ENCODE data around the gene CIITA. TPM values are rescaled to one million over a fixed set of nuclear protein-coding genes. Genes with fewer than 3 reads are reported as not detected.
"Not testable (repeated sequence)": the region's sequence is repeated elsewhere in the genome, so short reads cannot be mapped to it uniquely, and the experiment has no call there.

CIITA gene
- total RNA-seq, 1 experiment from 2014 or later: not detected

DNA sequence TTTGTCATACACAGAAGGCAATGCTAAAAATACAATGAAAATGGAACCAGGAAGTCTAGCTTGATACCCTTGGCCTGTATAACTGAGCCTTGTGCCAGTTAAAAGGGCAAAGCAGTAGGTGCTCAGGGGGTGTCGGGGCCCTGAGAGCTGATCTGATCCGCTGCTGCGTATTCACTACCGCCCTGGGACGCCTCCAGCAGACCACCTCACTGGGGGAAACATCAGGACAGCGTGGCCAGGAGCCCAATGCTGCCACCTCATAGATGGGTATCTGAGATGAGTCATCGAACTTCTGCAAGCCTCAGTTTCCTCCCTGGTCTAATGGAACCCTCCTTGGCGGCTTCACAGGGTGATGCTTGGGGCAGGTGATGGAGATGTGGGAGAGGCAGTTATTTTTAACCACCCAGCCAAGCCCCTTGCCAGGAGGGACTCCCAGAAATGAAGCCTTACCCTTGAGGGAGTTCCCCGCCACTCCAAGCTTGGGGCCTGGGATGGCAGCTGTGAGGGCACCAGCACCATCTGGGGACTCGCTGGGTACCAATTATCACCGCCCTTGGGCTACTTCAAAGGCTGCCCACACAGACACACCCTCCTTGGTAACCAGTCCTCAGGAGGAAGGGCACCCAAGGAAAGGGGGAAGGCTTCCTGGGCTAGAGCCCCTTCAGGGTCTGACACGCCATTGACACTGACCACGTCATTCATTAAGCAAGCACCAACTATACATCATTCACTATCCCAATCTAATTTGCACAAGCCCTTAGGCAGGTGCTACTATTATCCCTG is 57.5 kb downstream of the CIITA start:
- DNase-seq (ENCODE audit: extremely low read depth, low read depth): no peak

DNA sequence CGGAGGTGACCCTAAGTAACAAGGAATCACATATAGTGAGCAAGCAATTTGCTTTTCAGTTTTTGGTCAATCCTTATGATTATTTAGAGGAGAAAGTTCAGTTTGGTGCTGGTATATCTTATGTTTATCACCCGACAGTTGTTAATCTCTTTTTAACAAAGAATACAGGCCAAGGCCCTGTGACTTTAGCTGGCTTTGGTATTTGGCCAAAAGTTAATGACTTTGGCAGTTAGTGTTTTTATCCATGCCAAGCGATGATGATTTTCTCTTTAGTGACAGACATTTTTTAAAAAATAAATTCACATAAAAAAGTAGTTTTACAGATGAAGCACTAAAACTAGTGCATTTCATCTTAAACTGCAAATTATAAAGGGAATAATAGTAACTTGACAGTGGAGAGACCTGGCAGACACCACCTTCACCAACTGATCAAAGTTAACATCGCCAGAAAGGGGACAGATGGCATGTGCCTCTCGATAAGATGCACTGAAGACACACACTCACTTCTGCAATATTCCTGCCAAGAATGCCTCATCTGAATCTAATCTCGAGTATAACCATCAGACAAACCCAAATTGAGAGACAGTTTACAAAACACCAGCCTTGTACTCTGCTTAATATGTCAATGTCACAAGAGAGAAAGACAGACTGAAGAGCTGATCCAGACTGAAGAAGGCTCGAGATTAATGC is 58.4 kb downstream of the CIITA start:
- no peak for DNase-seq (ENCODE audit: extremely low read depth, low read depth)

DNA sequence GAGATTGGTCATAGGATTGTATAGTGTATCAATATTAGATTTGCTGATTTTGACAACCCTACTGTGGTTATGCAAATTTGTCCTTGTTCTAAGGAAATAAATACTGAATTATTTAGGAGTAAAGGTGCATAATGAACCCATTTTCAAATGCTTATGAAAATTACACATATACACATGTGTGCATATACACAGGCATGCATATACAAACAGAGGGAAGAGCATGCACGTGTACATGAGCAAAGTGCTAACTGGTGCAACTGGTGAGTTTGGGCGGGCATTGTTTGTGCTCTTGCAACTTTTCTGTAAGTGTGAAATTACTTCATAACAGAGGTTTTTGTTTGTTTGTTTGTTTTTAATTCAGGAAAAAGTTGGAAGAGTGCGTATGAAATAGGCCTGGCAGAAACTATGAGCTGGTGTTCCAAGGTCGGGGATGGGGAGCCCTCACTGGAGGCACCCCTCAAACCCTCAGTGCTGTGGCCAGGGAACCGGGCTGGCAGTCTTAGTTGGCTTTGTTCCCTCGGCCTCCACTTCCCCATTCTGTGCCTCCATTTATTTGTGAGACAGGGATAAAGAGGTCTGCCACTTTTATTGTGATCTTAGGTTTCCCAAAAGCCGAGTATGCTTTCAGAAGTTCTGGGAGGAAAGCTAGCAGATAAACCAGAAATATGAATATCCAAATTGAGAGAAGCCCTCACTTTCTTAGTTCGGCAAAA is 59.4 kb downstream of the CIITA start:
- DNase-seq (ENCODE audit: extremely low read depth, low read depth): no peak

DNA sequence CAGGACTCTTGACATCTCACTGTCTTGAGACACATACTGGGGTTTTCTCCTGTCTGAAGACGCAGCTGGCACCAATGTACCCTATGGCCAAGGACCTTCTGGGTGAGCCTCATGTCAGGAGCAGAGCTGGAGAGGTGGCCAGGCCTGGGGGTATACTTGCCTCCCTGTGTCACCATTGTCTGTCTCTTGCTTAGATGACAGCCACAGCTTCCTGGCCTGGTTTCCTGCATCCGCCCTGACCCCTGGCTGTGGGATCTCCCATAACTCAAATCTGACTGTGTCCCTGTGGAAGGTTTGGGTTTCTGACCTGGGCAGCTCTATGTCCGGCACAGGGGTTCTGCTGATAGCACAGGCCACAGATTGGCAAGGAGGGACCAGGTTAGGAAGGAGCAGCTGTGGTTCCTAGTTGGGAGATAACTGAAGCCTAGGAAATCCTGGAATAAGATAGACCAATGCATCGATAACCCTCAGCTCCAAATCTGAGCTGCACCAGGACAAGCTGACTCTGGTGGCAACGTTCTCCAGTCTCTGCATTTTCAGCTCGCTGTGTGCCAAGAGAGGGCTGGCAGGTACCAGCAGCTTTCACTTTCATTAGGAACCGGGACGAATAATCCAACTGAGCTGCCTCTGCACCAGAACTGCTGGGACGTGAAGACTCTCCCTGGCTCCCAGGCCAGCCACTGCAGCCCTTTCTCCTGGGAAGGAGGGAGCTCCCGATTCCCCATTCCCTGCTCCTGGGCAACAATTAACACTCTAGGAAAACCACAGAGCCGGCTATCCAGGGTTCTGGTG is 60.3 kb downstream of the CIITA start:
- DNase-seq (ENCODE audit: extremely low read depth, low read depth): no peak

- DNase-seq (ENCODE audit: extremely low read depth, low read depth): no peak
Observed at GRCh38 chr16:10938321-10938720, 61.3 kb downstream of the CIITA start.

DNA sequence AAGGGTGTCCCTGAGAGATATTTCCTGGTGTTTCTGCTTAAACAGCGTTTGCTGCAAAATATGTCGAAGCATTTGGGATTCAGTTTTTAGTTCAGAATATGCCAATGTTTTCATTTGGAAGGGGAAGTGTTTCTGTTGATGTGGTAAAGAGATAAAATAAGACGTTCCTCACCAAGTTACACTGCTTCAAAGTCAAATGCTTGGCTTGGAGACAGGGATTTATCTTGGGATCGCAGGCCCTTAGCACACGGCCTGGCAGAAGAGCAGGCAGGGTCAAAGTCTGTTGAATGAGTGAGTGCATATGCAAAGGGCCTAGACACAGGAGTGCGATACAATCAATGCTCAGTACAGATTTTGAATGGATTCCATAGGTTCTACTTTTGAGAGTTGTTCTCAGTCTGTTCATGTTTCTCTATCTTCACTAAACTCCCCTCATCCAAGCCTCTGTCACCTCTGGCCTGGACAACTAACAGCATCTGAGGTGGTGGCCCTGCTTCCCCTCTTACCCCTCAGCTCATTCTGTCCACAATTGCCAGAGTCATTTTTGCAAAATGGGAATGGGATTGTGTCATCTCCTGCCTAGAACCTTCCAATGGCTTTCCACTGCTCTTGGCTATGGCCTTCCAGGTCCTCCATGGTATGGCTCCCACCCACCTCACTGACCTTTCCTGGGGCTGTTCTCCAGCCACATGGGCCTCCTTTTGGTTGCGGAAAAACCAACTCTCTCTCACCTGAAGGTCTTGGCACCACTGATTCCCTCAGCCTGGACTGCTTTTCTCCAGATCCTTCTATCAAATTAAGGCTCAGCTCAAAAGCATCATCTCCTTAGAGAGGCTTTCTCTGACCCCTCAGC is 62.0 kb downstream of the CIITA start:
- DNase-seq (ENCODE audit: extremely low read depth, low read depth): no peak

DNA sequence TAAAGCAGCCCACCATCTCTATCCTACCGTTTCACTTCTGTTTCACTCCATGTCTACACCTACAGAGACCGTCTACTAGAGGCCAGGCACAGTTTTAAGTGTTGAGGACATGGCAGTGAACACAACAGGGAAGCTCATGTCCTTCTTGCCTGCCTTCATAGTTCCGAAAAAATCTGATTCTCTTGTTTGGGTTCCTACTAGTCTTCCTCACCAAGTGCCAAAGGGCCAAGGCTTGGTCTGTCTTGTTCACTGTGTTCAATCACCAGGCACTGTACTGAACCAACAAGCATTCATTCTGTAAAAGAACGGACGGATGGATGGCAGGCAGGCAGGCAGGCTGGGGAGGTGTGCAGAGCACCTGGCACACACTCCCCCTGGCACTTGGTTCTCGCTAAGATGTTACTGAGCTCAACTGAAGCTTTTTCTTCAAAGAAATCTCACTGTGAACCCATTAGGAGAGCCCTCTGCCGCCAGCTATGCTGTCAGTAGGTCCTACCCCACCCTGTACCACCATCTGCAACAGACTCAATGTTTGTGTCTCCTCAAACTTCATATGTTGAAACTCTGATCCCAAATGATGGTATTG is 62.7 kb downstream of the CIITA start:
- DNase-seq (ENCODE audit: extremely low read depth, low read depth): no peak

- no peak for DNase-seq (ENCODE audit: extremely low read depth, low read depth)
Observed at GRCh38 chr16:10940501-10941079, 63.6 kb downstream of the CIITA start.

GRCh38 chr16:10941127-10941933 is 64.3 kb downstream of the CIITA start:
- no peak for DNase-seq (ENCODE audit: extremely low read depth, low read depth)

DNA sequence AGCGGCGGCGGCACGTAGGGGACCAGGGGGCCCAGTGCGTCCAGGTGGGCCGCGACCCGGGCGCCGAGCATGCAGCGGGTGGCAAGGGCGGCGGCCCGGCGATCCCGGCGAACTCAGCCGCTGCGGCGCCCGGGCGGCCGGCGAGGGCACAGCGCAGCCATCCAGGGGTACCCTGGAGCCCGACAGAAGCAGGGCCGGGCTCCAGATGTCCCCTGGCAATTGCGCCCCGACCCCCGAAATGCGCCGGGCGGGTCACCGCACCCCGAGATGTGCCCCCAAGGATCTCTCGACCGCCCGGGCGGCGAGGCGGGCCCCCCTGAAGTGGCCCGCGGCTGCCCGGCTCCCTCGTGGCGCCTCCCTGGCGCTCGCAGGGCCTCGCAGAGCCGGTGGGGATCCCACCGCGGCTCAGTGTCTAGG is 64.9 kb downstream of the CIITA start:
- DNase-seq (ENCODE audit: extremely low read depth, low read depth): not testable (repeated sequence)

DNA sequence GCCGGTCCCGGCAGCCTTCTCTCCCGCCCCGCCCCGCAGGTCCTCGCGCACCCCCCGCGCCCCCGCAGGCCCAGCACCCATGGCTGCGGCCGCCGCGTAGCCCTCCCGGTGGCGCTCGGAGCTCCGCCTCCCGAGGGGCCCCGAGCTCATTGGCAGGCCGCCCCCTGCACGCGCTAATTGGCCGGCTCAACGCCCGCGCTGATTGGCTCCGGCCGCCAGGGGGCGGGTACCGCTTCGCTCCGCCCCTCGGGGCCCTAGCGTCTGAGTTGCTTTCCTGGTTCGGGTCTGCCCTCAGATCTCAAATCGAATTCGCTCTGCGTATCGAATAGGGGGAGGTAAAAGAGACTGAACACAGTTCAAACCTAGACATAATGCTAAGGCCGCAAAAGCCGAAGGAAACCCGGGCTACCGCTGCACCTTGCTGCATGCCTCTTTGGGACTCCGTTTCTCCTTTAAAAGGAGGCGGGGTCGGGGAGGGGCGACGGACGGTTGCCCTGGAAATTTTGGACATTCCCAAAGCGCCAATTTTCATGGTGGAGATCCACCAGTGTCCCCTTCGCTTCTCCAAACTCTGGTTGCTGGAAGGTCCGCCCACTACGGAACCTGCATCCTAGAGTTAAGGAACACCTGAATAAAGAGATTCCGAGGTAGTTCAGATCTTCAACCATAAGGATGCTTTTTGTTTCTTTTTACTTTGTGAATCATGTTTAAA is 65.5 kb downstream of the CIITA start, which contains the start of gene DEXI:
Gene DEXI (minus strand): TSS at position 117 of the 712 bp plus-strand sequence. CDS start 463 bp downstream, outside the sequence.
- peak; percentile 90 for DNase-seq (ENCODE audit: extremely low read depth, low read depth)

GRCh38 chr16:10943064-10943353 is 66.0 kb downstream of the CIITA start:
- DNase-seq (ENCODE audit: extremely low read depth, low read depth): no peak

DNA sequence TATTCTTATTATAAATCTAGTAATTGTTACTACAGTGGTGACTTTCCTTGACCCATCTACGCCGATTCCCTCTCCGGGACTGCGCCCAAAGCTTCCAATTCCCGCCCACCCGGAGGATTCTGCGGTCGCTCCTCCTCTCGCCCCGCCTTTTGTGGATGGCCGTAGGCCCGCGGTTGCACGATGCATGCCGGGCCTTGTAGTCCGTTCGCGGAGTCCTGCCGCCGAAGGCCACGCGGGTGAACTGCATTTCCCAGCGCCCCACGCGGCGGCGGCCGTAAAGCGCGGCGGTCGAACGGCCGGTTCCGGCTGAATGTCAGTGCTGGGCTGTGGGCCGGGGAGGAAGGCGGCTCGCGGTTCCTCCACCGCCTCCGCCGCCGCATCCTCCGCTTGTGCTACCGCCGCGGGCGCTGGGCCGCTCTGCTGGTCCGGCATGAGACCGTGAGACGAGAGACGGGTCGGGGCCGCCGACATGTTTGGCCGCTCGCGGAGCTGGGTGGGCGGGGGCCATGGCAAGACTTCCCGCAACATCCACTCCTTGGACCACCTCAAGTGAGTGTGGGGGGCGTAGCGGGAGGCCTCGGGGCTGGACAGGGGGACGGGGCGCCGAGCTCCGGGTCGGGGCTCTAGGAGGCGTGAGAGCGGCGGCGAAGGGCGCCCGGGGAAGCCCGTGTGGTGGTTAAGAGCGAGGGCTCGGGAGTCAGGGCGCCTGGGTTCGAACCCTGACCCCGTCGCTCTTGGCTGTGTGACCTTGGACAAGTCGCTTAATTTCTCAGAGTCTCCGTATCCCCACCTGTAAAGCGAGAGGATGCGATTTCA is 67.5 kb downstream of the CIITA start, which contains the start of gene CLEC16A:
Gene CLEC16A (plus strand): TSS at position 316 of the 816 bp plus-strand sequence. CDS start 154 bp downstream, at position 470.
- peak; percentile 94 for DNase-seq (ENCODE audit: extremely low read depth, low read depth)

- no peak for DNase-seq (ENCODE audit: extremely low read depth, low read depth)
Observed at GRCh38 chr16:10945065-10945787, 68.2 kb downstream of the CIITA start.

DNA sequence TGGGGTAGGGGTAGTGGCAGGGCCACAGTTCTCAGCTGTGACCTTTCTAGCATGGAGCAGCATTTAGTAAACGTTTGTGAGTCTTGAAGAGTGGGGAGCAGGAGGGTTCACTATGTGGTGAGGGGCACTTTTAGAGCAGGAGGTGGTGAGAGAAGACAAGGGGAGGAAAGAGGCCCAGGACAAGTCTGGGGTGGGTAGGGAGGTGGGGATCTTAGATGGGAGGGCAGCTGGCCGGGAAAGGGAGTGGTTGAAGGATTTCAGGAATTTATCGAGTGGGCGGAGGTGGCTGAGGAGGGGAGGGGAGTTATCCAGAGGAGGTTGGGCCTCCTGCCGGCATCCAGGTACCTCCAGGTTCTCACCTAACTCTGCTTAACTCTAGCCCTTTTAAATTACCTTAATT is 69.3 kb downstream of the CIITA start:
- no peak for DNase-seq (ENCODE audit: extremely low read depth, low read depth)

GRCh38 chr16:10947211-10947787 is 70.3 kb downstream of the CIITA start:
- no peak for DNase-seq (ENCODE audit: extremely low read depth, low read depth)
